Measurements from ENCODE around the gene GLCCI1.

GRCh38 chr7:7980134-7980533 lies 11.5 kb downstream of the GLCCI1 start:
- TF ChIP-seq CTCF (IDR thresholded peaks at IDR 0.05; ENCODE audit: low read depth, low read length, missing input control) = no peak
- TF ChIP-seq SP1 (IDR thresholded peaks at IDR 0.05) = no peak
- TF ChIP-seq, protein P1, sequence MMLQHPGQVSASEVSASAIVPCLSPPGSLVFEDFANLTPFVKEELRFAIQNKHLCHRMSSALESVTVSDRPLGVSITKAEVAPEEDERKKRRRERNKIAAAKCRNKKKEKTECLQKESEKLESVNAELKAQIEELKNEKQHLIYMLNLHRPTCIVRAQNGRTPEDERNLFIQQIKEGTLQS (IDR thresholded peaks at IDR 0.05) = no peak

All from liver (tissue), 3 donors.